Suprapubic skin (tissue), 4 donors: ENCODE results near the gene SETD7.

Experiments used
- CTCF ChIP-seq, 2 donors: fragments of 200-600 bp in 1 of 2; fragments of 450-650 bp in 1 of 2; sonication (generic) in 1 of 2; IDR thresholded peaks; one replicate each; pipeline ENCODE4 v1.5.1; 2016 to 2019; ENCODE audit warnings: antibody characterized with exemption in 2 of 2, mild to moderate bottlenecking in 1 of 2, moderate library complexity in 1 of 2
- POLR2A ChIP-seq, 2 donors: fragments of 450-650 bp; IDR thresholded peaks; one replicate each; pipeline ENCODE4 v1.6.1; 2017; ENCODE audit warnings: antibody characterized with exemption in 2 of 2, mild to moderate bottlenecking in 2 of 2, moderate library complexity in 2 of 2
- POLR2AphosphoS5 ChIP-seq, 3 donors: sonication (generic); formaldehyde crosslinking; IDR thresholded peaks; one replicate each; pipeline ENCODE4 v1.6.1; 2017; ENCODE audit warnings: antibody characterized with exemption in 3 of 3

DNA sequence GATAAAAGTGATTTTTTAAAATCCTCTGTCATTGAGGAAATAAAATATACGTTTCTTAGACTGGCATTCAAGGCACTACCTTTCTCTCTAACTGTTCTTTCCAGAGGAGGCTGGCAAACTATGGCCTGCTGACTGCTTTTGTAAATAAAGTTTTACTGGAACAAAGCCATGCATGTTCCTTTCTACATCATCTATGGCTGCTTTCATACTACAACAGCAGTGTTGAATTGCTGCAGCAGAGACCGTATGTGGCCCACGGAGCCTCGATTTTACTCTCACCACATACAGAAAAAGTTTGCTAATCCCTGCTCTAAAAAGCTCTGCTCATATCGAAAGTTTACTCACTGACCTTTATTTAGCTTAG lies 20.2 kb downstream of the SETD7 start:
- TF ChIP-seq CTCF (IDR thresholded peaks at IDR 0.05) (no peak), POLR2A (IDR thresholded peaks at IDR 0.05) (no peak), POLR2AphosphoS5 (IDR thresholded peaks at IDR 0.05) (no peak)
